Activated T-cell treated with anti-CD3 and anti-CD28 coated beads for 48 hours (primary cell): ENCODE measurements around the gene GYS1.

Experiments used
- DNase-seq: peaks from one replicate; pipeline ENCODE4 v3.0.0-alpha.2; 2020; ENCODE audit warnings: low read depth

Gene GYS1

DNA sequence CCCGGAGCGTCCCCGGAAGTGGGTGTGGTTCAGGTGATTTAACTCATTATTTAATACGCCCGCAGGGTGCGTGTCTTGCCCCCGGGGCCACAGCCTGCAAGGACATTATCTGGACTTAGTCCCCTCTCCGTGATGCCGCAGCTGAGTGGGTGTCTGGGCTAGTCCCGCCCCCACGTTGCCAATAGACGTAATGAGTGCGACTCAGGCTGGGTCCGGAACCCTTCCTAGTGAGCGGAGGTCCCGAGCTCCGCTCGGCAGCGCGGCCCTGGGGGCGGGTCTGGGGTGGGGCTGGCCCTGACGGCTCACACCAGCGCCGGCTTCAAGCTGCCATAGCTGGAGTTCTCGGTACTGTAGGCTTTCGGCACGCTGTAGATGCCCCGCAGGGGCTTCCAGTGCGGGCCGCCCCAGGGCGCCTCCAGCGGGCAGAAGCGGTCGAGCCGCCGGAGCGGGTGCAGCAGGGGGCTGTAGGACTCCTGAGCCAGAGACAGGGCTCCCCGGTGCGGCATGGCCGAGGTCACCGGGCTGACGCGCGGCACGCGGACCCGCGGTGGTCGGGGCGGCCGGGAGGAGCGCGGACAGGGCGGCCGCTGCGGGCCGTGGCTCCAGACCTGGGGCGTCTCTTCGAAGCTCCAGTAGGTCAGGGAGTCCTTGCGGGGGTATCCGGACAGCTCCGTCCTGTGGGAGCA lies 24.7 kb upstream of the GYS1 start:
- DNase-seq = peak; percentile 60

DNA sequence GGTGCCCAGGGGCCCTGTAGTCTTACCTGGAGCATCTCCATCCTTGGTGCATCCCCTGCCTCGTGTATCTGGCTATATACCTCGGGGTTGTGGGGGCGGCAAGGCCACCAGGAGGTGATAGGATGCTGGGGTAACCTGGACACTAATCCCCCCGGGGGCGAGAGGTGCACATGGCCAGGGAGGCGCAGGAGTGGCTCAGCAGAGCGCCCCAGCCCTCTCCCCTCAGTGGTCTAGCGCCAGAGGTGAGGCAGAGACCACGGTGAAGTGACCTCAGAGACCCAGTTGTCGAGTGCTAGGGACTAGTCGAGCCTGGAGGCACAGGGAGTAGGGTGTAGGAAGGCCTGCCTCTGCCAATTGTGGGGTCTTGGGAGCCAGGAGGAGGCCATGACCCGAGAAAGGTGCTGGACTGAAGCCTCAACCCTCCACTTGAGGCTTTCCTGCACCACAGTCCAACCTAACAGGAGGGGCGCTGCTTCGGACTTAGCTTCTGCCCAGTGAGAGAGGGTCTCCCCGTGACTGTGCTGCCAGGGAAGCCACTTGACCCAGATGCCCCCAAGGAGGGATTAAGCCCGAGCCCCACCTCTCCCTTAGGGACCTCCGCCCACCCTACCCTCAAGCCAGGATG lies 24.0 kb upstream of the GYS1 start, which contains the start of gene LHB:
LHB (minus strand) TSS at position 51 of the 625 bp plus-strand sequence; CDS start at position 41, 10 bp downstream.
- no peak for DNase-seq

DNA sequence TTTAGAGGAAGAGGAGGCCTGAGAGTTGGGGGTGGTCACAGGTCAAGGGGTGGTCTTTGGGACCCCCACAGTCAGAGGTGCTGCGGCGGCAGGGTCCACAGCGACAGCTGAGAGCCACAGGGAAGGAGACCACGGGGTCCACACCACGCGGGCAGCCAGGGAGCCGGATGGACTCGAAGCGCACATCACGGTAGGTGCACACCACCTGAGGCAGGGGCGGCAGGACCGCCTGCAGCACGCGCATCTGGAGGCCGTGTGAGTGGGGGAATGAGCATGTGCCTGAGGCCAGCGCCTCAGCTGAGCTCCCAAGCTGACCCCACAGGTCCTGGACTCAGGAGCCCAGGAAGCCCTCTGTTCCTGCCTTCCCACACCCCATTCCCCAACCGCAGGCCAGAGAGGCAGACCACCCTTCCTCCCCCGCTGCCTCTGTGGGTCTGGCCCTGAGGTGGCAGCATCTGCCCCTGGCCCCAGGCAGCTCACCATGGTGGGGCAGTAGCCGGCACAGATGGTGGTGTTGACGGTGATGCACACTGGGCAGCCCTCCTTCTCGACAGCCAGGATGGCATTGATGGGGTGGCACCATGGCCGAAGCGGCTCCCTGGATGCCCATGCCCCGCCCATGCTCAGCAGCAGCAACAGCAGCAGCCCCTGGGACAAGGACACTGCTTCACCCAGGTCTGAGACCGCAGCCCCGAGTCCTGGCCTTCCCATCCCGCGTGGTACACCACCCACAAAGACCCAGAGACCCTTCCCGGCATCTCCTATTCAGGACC lies 23.1 kb upstream of the GYS1 start:
- DNase-seq = no peak

DNA sequence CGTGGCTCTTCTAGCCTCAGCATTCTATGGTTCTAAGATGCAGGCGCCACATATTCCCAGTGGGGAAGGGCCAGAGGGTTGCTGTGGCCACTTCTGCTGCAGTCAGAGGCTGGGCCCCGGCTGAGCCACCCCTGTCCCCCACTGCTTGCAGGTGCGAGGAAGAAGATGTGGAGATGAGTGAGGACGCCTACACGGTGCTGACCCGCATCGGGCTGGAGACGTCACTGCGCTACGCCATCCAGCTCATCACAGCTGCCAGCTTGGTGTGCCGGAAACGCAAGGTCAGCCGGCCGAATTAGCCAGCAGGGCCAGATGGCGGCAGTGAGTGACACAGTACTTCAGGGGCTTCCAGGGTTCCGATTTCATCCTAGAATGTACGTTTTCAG lies 21.8 kb upstream of the GYS1 start:
- DNase-seq = no peak

DNA sequence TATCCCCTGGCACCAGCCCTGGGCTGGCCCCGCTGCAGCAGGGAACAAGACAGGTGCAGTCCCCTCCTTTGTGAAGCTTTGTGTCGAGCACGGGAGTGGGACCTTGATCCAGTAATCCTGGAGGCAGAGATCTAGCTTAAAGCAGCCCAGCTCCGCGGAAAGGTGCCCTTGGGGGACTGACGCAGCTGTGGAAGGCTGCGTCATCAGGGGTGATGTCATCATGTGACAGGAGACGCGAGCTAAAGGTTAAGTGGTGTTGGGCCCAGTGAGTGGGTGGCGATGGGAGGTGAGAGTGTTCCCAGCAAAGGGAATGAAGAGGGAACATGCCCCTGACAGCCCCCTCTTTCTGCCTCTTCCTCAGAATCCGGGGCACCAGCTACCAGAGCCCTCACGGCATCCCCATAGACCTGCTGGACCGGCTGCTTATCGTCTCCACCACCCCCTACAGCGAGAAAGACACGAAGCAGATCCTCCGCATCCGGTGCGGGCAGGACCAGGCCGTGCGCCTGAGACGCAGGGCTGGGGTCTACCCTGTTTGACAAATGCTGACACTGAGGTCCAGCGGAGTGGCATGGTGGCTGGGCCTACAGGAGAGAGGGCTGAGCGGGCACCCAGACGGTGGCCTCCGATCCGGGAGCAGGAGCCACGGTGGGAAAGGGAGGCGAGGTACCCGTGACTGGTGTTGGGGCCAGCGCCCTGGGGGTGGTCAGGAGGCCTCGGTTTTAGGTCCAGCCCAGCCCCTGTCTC lies 21.2 kb upstream of the GYS1 start:
- DNase-seq = no peak

- DNase-seq = no peak
Observed at GRCh38 chr19:49011194-49011593, 18.1 kb upstream of the GYS1 start.

- no peak for DNase-seq
Observed at GRCh38 chr19:49010453-49010852, 17.3 kb upstream of the GYS1 start.

- no peak for DNase-seq
Observed at GRCh38 chr19:49009828-49010227, 16.7 kb upstream of the GYS1 start.

- no peak for DNase-seq
Observed at GRCh38 chr19:49006905-49007304, 13.8 kb upstream of the GYS1 start.

DNA sequence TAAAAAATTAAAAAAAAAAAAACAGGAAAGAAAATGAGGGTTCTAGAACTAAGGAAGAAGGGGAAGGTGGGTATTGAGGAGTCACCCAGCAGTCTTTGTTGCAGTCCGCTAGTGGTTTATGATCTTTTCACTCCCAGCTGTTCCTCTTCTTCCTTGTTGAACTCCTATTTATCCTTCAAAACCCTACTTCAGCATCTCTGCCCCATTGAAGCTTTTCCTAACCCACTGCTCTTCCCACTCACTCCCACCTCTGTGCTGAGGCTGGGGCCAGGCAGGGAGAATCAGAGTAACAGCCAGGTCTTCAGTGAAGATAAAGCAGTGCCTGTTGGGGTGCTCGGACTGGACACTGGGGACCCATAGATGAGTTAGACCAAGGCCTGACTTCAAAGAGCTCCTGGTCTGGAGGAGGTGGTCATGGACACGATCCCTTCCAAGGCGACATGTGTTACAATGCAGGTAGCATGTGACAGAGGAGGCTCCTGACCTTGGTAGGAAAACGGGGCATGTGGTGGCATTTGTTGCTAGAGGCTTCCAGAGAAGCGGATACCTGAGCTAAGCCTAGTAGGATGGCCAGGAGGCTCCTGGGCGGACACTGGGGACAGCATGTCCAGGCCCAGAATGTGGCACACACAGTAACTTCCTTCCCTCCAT lies 12.0 kb upstream of the GYS1 start:
- DNase-seq = no peak

DNA sequence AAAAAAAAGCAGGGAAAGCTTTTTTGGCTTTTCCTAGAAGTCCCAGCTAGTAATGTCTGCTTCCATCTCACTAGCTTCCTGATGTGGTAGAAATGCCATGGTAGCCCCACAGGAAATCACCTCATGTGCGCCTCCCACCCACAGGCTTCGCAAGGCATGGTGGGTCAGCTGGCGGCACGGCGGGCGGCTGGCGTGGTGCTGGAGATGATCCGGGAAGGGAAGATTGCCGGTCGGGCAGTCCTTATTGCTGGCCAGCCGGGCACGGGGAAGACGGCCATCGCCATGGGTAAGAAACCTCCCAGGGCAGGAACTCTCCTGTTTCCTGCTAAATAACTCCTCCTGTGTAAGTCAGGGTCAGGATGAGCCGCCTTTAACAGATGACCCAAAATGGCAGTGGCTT lies 11.0 kb upstream of the GYS1 start:
- no peak for DNase-seq

- DNase-seq = peak; percentile 58
Observed at GRCh38 chr19:48999481-49000325, 6.6 kb upstream of the GYS1 start.

- peak; percentile 48 for DNase-seq
Observed at GRCh38 chr19:48997972-48998371, 4.9 kb upstream of the GYS1 start.

DNA sequence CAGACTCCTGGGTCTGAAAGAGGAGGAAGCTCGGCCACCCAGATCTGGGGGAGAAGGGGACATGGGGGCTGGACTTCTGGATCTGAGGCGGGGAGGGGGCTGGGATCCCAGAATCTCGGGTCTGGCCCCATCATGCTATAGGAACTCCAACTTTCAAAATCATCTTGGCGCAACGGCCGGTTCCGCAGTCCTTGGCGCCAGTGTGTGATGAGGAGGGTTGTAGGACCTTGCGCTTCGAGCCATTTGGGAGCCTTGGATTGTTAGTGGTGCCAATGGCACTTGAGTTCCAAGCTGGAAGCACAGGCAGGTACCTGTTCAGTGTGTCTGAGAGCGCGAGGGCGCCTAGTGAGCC lies 902 bp upstream of the GYS1 start:
- no peak for DNase-seq

- no peak for DNase-seq
Observed at GRCh38 chr19:48992581-48993174, 431 bp downstream of the GYS1 start.

DNA sequence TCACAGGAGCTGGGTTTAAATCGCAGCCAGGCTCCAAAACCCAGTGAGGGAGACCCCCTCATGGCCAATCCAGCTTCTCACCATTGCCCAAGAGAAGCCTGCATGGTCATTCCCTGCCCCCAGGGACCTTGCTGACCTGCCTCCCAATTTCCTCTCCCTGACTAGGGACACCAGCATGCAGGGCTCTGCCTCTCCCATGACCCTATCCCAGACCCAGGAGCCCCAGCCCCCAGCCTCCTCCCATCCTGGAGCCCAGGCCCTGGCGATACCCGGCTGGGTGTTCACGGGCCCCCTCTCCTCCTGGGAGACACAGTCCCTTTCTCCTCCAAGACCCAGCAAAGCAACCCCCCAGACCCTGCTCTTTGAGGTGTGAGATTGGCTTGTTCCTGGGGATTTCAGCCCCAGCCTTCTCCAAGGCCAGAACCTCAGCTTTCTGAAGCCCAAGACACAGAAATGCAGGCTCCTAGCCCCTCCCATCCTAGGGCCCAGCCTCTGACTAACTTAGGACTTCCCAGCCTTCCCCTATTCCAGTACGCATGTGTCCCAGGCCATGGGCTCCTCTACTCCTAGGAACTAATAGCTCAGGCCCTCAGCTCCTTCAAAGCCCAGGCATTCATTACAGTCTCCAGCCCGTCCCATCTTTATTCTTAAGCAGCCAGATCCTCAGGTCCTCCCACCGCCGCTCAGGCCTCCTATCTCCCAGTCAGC lies 1.1 kb downstream of the GYS1 start:
- DNase-seq = no peak

GRCh38 chr19:48991011-48991609 lies 2.0 kb downstream of the GYS1 start:
- DNase-seq = no peak

- DNase-seq = no peak
Observed at GRCh38 chr19:48990400-48990799, 2.7 kb downstream of the GYS1 start.

DNA sequence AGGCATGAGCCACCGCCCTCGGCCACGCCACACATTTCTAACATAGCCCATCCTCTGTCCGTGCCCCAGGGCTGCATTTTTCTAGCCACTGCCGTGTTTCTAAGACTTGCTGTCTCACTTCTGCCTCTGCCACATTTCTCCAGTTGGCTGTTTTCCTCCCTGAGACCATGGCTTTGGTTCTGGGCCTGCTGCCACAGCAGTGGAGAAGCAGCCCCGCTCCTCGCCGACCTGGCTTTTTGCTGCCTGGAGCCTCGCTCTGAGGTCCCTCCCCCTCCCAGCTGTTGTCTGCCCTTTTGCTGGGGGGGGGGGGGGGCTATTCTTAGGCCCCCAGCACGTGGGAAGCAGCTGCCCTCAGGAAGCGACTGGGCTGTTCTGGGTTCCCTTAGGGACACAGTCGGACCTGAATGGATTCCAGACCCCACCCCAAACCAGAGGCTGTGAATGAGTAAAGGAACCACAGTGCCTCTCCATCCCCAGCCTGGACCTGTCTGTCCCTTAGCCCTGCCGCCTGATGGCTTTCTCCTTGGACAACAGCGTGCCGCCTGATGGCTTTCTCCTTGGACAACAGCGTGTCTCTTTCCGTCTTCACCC lies 3.3 kb downstream of the GYS1 start:
- no peak for DNase-seq
